GM19239 (cell line): Measurements from ENCODE around the gene CSNK1E.

Experiments used
- DNase-seq: peaks from one replicate; pipeline ENCODE4 v3.0.0; 2011; ENCODE audit warnings: low spot score; ENCODE audit not compliant: insufficient read length
- FAIRE-seq: peaks from 2 replicates; lab custom pipeline; 2011; peaks lifted over from hg19 to GRCh38; lab: Jason Lieb, UNC

The CSNK1E gene

GRCh38 chr22:38257650-38258250, 59.5 kb downstream of the CSNK1E start:
- DNase-seq (no peak), FAIRE-seq (no peak)

DNA sequence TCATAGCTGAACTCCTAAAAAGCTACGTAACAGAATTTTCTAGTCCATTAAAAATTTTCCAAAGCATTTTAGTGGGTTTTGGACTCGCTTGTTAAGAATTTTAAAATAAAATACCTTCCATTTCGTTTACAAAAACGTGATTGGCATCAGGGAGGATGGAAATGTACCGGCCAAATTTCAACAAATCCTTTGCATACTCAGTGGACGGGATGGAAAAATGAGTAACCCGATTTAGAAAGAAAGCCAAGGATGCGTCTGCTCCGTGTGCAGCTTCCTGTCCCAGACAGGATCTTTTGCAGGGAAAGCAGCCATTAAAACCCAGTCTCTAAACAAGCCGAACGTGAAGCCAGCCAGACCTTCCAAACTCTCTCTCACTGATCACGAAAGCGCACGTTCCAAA, 60.1 kb downstream of the CSNK1E start:
- FAIRE-seq = no peak
- no peak for DNase-seq

DNA sequence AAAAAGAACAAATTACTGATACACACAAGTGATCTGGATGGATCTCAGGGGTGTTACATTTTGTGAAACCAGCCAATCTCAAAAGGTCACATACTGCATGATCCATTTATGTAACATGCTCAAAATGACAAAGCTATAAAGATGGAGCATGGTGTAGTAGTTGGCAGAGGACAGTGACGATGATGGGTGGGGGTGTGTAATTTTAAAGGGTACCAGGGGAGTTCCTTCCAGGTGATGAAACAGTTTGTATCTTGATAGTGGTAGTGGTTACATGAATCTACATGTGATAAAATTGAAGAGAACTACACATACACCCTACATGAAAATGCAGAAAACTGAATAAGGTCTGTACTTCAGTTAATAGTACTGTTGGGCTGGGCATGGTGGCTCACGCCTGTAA, 61.5 kb downstream of the CSNK1E start:
- no peak for FAIRE-seq
- no peak for DNase-seq

GRCh38 chr22:38251341-38251692, 65.9 kb downstream of the CSNK1E start:
- no peak for DNase-seq
- FAIRE-seq = no peak

- FAIRE-seq (no peak), DNase-seq (no peak)
Measured at GRCh38 chr22:38250643-38251340, 66.4 kb downstream of the CSNK1E start.

DNA sequence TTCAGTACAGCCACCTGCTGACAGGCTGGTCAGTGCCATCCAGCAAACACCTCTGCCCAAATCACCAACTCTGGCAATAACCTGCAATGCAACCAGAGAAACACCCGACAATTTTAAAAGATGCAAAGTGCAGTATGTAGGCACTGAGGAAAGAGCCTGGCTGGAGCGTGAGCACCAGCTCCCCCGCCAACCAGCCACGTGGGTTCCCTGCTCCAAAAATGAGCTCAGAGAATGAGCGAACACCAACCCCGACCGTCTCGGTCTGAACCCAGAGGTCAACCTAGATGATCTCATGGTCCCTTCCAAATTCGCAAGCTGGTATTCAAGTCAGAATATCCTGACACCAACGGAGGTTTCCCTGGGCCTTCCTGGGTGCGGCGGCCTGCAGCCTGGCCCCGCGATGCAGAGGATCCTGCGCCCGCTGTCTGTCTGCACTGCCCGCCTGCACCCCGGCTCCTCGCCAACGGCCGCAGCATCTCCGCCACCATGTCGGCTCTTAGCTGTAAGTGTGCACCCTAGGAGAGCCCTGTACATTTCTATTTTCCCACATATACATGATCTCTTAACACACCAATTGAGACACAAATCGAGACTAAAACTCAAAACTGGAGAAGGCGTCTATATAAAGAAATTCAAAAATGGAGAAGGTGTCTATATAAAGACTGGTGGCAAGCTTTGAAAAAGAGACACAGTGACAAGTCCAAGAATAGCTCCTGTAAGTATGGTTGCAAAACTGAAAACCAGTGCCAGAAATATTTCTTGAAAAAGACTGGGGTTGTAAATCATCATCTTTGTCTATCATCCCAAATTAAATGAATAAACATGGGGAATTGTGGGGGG, 67.2 kb downstream of the CSNK1E start:
- no peak for DNase-seq
- FAIRE-seq = no peak

DNA sequence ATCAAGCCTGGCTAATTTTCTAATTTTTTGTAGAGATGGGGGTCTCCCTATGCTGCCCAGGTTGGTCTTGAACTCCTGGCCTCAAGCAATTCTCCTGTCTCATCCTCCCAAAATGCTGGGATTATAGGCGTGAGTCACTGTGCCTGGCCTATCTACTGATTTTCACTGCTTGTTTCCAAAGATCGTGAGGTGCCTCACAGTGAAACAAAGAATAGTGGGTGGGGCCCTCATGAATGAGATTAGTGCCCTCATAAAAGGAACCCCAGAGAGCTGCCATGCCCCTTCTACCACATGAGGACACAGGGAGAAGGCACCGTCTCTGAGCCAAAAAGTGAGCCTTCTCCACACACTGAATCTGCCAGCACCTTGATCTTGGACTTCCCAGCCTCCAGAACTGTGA, 67.9 kb downstream of the CSNK1E start:
- DNase-seq (no peak), FAIRE-seq (no peak)

GRCh38 chr22:38248280-38248679, 69.0 kb downstream of the CSNK1E start:
- FAIRE-seq = no peak
- DNase-seq = no peak

DNA sequence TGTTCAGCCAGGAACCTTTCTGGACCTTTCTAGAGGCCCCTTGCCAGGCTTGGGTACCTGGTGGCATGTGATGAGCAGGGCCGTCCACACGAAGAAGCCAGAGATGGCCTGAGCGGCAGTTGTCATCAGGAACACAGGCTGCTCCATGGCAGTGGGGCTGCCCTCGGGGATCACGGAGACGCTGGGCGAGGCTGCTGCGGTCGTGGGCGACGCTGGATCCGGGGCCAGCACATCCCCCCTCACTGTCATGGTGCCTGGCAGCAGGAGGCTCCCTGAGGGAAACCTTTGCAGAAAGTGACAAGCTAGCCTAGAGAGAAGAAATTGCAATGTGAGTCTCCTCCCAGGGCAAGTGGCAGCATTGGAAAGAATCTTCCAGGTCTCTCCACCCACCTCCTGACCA, 69.5 kb downstream of the CSNK1E start:
- FAIRE-seq (no peak), DNase-seq (no peak)

DNA sequence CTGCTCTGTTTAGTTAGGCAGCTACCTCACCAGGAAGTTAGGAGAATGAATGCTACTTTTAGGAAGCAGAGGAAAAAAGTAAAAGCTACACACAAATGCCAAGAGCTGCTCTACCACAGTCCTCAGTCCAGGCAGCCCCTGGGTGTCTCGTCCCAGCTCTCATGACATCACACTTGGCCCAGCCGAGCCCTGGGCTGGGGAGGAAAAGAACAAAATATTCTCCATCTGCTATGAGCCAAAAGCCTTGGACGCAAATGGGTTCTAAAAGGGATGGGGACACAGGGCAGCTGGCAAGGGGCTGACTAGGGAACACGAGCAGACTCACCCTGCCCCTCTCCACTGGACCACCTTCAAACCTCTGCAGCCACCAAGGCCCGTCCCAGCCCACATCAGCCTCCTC, 70.5 kb downstream of the CSNK1E start:
- no peak for DNase-seq
- FAIRE-seq = no peak

DNA sequence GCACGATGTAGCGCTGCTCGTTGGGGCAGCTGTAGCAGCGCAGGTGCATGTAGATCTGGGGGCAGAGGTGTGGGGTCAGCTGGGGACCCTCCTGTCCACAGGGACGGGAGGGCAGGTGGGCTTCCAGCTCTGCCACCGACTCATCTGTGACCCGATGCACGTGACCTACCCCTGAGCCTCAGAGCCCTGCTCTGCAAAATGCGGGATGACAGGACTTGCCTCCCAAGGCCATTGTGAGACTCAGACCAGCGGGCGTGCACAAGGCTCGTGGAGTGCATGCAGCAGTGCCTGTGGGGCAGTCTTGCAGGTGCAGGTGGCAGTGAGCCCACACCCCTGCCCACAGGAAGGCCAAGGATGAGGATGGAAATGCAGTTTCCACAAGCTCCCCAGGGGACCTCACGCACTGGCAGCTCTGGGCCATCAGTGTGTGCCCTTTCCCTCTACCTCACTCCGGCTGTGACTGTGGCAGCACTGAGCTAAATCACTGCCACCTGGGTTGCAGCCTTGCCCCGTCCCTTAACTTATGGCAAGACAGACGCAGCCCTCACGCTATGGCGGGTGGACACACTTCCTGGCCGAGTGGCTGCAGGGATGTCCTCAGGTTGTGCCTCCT, 71.1 kb downstream of the CSNK1E start:
- no peak for DNase-seq
- no peak for FAIRE-seq

DNA sequence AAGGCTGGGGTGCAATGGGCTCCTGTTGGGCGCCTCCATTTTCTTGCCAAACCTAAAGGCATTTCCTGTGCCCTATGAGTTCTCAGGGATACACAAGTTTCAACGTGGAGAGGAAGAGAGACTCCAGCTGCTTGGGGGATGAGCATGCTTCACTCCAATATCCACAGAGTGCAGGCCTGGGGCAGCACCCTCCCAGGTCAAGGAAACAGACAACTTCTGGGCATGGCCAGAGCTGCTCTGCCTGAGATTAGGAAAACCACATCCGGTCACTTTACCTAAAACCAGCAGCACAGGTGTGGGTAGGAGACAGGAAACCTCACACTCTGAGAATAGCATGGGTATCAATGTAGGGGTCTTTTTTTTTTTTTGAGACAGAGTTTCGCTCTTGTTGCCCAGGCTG, 73.1 kb downstream of the CSNK1E start:
- FAIRE-seq = no peak
- no peak for DNase-seq

DNA sequence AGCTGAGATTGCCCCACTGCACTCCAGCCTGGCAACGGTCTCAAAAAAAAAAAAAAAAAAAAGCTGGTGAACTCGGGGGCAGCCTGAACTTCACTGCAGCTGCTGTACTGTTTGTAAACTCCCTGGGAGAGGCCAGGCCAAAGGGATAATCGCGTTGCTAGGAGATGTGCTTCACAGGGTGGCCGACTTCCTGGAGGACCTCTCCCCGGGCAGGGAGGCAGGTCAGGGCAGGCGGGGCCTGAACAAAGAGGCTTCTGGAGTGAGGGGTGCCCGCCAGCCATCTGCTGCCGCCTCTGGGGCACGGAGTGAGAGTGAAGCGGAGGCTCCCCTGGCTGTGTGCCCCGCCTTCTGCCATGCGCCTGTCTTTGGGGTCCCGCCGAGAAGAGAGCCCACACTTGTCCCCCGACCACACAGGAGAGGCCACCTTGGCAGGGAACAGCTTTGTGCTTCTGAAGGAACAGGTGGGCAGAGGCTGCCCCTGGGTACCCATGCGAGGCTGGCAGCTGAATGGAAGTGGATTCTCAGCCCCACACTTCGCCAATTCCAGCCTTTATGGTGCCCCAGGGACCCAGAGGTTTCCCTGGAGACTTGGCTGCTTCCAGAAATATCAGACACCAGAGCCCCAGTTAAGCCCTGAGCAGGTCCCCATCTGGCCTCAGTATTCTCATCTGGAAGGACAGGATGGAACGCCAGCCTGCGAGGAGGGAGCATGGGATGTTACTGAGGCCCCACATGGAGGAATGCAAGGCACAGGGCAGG, 74.0 kb downstream of the CSNK1E start:
- no peak for DNase-seq
- FAIRE-seq = no peak

DNA sequence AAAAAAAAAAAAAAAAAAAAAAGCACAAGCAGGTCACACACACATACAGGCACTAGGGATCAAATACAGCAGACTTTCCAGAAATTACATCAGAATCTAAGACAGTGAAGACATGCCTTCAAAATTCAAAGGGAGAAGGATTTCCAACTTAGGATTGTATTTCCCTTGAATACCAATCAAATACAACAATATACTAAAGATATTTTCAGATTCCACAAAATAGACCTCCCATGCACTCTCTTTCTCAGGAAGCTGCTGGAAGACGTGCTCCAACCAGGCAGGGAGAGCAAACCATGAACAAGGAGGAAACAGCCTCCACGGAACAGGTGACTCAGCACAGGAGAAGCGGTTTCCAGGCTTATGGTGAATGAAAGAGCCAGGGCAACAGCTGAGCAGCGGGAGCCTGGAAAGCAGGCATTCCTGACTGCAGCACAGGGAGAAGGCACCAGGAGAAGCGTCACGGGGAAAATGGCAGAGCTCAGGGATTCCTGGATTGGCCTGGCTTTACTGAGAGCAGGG, 76.4 kb downstream of the CSNK1E start:
- no peak for FAIRE-seq
- no peak for DNase-seq
